DOHH2 (cell line): Measurements from ENCODE around the gene CD200R1L.

Experiments used
- H3F3A ChIP-seq: fragments of 200-600 bp; sonication (generic), shearing (Covaris generic); 2 replicates; pipeline ENCODE4 v1.6.0; 2016; ENCODE audit warnings: antibody characterized with exemption, mild to moderate bottlenecking; ENCODE audit not compliant: control insufficient read depth, insufficient read depth
- H3K27ac ChIP-seq: fragments of 200-600 bp; sonication (generic); 2 replicates; pipeline ENCODE4 v1.5.1; 2014; ENCODE audit warnings: low read depth, mild to moderate bottlenecking, low read length, moderate library complexity
- H3K27me3 ChIP-seq: fragments of 200-600 bp; sonication (generic); 2 replicates; pipeline ENCODE4 v1.6.1; 2014; ENCODE audit warnings: mild to moderate bottlenecking, low read length, mixed read lengths; ENCODE audit not compliant: control insufficient read depth
- H3K36me3 ChIP-seq: fragments of 200-600 bp; sonication (generic); 2 replicates; pipeline ENCODE4 v1.6.1; 2014; ENCODE audit warnings: mild to moderate bottlenecking, low read length, moderate library complexity, mixed read lengths; ENCODE audit not compliant: control insufficient read depth
- H3K4me1 ChIP-seq: fragments of 200-600 bp; sonication (generic); 2 replicates; pipeline ENCODE4 v1.6.1; 2014; ENCODE audit warnings: mild to moderate bottlenecking, low read length, mixed read lengths; ENCODE audit not compliant: control insufficient read depth
- H3K4me2 ChIP-seq: fragments of 200-600 bp; sonication (generic); 2 replicates; pipeline ENCODE4 v1.6.0; 2014; ENCODE audit warnings: mild to moderate bottlenecking, low read length, moderate library complexity
- H3K4me3 ChIP-seq: fragments of 200-600 bp; sonication (generic); 2 replicates; pipeline ENCODE4 v1.5.1; 2014; ENCODE audit warnings: mild to moderate bottlenecking, low read length, mixed read lengths
- H3K79me2 ChIP-seq: fragments of 200-600 bp; sonication (generic); 2 replicates; pipeline ENCODE4 v1.6.1; 2014; ENCODE audit warnings: mild to moderate bottlenecking, low read length, mixed read lengths; ENCODE audit not compliant: control insufficient read depth
- H3K9me2 ChIP-seq: fragments of 200-600 bp; sonication (generic); replicated peaks from 2 replicates; pipeline ENCODE4 v1.6.1; 2014; ENCODE audit warnings: mild to moderate bottlenecking, low read length, mixed read lengths; ENCODE audit not compliant: control insufficient read depth
- H3K9me3 ChIP-seq: fragments of 200-600 bp; sonication (generic); 2 replicates; pipeline ENCODE4 v1.6.1; 2014; ENCODE audit warnings: antibody characterized with exemption, low read length, mixed read lengths; ENCODE audit not compliant: control insufficient read depth, insufficient read depth
- H4K20me1 ChIP-seq: fragments of 200-600 bp; sonication (generic); 2 replicates; pipeline ENCODE4 v1.6.0; 2014; ENCODE audit warnings: low read depth, mild to moderate bottlenecking, antibody characterized with exemption, low read length, moderate library complexity; ENCODE audit not compliant: control insufficient read depth, insufficient read depth
- EZH2phosphoT487 ChIP-seq: fragments of 200-600 bp; sonication (generic); IDR thresholded peaks from 2 replicates; pipeline ENCODE4 v1.6.1; 2017; ENCODE audit warnings: borderline replicate concordance, mild to moderate bottlenecking, antibody characterized with exemption, low read length, moderate library complexity, mixed read lengths
- TF ChIP-seq, protein P1 (sequence below): fragments of 200-600 bp; sonication (generic); IDR thresholded peaks from one replicate; pipeline ENCODE4 v1.5.1; 2014; ENCODE audit warnings: antibody characterized with exemption, mild to moderate bottlenecking, low read depth, low read length; ENCODE audit not compliant: poor library complexity, severe bottlenecking

CD200R1L gene

GRCh38 chr3:112888381-112889085 is 41.9 kb upstream of the CD200R1L start:
- peak overlapping the region; percentile 45 for H3K27ac ChIP-seq
- TF ChIP-seq, protein P1, sequence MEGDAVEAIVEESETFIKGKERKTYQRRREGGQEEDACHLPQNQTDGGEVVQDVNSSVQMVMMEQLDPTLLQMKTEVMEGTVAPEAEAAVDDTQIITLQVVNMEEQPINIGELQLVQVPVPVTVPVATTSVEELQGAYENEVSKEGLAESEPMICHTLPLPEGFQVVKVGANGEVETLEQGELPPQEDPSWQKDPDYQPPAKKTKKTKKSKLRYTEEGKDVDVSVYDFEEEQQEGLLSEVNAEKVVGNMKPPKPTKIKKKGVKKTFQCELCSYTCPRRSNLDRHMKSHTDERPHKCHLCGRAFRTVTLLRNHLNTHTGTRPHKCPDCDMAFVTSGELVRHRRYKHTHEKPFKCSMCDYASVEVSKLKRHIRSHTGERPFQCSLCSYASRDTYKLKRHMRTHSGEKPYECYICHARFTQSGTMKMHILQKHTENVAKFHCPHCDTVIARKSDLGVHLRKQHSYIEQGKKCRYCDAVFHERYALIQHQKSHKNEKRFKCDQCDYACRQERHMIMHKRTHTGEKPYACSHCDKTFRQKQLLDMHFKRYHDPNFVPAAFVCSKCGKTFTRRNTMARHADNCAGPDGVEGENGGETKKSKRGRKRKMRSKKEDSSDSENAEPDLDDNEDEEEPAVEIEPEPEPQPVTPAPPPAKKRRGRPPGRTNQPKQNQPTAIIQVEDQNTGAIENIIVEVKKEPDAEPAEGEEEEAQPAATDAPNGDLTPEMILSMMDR, result no peak
- TF ChIP-seq EZH2phosphoT487, result no peak
- H3K9me3 ChIP-seq, result no peaks in the 10 kb centered on the region
- no peaks in the 10 kb centered on the region for H3K79me2 ChIP-seq
- H3K36me3 ChIP-seq, result no peaks in the 10 kb centered on the region
- H3K27me3 ChIP-seq, result no peaks in the 10 kb centered on the region
- peak overlapping the region; percentile 47 for H3K4me2 ChIP-seq
- H3K9me2 ChIP-seq, result no peaks in the 10 kb centered on the region
- no peaks in the 10 kb centered on the region for H4K20me1 ChIP-seq
- H3F3A ChIP-seq, result no peaks in the 10 kb centered on the region
- H3K4me3 ChIP-seq, result peak overlapping the region; percentile 37
- H3K4me1 ChIP-seq, result peaks cover 22% of the 10 kb centered on the region

- H3F3A ChIP-seq, result no peaks in the 10 kb centered on the region
- H3K79me2 ChIP-seq, result no peaks in the 10 kb centered on the region
- H3K9me3 ChIP-seq, result peaks cover 4% of the 10 kb centered on the region; the same call in 1 of the 2 replicates
- no peak for TF ChIP-seq EZH2phosphoT487
- TF ChIP-seq, protein P1, result no peak
- H3K27me3 ChIP-seq, result no peaks in the 10 kb centered on the region
- H3K4me3 ChIP-seq, result no peak overlapping the region
- H3K27ac ChIP-seq, result no peak overlapping the region
- H3K4me2 ChIP-seq, result no peak overlapping the region
- no peaks in the 10 kb centered on the region for H3K9me2 ChIP-seq
- peaks cover 20% of the 10 kb centered on the region for H3K4me1 ChIP-seq
- no peaks in the 10 kb centered on the region for H4K20me1 ChIP-seq
- no peaks in the 10 kb centered on the region for H3K36me3 ChIP-seq
Observed at GRCh38 chr3:112884678-112885290, 38.1 kb upstream of the CD200R1L start.

- Histone ChIP-seq H3K9me2 (no peaks in the 10 kb centered on the region), H4K20me1 (no peaks in the 10 kb centered on the region), H3K27me3 (no peaks in the 10 kb centered on the region), H3K4me1 (no peaks in the 10 kb centered on the region), H3K79me2 (no peaks in the 10 kb centered on the region), H3F3A (no peaks in the 10 kb centered on the region), H3K4me2 (no peak overlapping the region), H3K4me3 (no peak overlapping the region), H3K9me3 (peaks cover 4% of the 10 kb centered on the region; the same call in 1 of the 2 replicates), H3K36me3 (no peaks in the 10 kb centered on the region), H3K27ac (no peak overlapping the region)
- no peak for TF ChIP-seq EZH2phosphoT487
- TF ChIP-seq, protein P1, result no peak
Observed at GRCh38 chr3:112881891-112882290, 35.2 kb upstream of the CD200R1L start.
